GM18526 (cell line): ENCODE results near the gene PRKAG2.

Source experiments
- POLR2A ChIP-seq: IDR thresholded peaks from 3 replicates; pipeline ENCODE4 v1.6.1; 2011; ENCODE audit not compliant: insufficient read length; ENCODE audit errors: extremely low read depth

PRKAG2 gene

DNA sequence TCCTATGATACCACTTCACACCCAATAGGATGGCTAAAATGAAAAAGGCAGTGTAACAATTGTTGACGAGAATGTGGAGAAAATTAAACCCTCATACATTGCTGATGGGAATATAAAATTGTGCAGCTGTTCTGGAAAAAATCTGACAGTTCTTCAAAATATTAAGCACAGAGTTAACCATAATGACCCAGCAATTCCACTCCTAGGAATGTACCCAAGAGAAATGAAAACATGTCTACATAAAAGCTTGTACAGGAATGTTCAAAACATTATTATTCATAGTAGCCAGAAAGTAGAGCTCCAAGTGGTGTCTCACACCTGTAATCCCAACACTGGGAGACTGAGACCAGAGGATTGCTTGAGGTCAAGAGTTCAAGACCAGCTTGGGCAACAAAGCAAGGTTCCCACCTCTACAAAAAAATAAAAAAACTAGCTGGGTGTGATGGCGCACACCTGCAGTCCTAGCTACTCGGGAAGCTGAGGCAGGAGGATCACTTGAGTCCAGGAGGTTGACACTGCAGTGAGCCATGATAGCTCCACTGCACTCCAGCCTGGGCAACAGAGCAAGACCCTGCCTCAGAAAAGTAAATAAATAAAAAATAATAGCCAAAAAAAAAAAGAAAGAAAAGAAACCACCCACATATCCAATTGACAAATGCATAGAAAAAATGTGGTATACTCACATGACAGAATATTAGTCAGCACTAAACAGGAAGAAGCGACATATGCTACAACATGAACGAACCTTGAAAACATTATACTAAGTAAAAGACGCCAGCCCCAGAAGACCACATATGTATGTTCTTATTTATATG lies 362.2 kb downstream of the PRKAG2 start:
- TF ChIP-seq POLR2A: no peak

DNA sequence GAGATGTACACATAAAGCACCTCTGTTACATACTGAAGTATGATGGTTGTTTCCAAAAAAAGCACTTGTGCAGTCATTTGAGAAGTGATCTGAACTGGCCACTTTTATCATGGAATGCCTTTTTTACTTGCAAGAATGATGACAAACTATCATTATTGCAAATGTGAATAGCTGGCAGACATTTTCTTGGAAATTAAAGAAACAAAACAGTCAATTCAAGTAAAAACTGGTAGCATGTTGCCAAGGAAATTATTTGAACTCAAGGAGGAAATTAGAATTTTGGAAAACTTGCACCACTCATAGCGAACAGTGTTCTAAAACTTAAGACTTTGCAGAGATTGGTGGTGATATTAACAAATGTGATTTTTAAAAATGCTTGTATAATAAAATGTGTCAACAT lies 363.8 kb downstream of the PRKAG2 start:
- no peak for TF ChIP-seq POLR2A

DNA sequence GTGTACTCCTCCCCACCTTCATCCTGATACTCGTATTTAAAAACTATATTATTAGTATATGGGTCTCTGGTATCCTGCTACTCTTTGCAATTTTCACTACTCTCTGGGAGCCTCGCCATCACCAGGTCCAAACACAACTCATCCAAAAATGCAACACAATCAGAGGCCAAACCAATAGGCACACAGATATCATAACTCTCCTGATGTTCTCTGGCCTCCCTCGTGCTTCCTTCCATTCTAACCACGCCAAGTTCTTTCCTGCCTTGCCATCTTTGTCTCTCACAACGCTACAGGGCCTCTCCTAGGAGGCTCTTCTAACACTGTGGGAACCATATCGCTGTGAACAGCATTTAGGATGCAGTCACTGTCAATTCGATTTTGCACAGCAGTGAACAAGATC lies 364.6 kb downstream of the PRKAG2 start:
- TF ChIP-seq POLR2A: no peak

DNA sequence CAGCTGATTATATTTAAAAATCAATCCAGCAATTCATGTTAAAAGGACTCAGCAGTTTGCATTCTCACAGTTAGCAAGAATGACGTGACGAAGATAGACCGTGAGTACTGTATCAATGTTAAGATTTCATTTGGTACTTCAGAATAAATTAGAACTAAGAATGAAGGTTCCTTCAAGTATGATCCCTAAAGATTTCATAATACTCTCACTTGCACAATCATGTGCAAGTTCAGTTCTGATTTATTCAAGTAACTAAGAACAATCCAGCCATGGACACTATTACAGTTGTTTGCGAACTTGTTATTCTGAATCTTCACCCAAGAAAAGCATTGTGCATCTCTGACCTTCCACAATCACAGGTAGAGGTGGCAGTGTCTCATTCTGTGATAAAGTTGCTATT lies 365.0 kb downstream of the PRKAG2 start:
- no peak for TF ChIP-seq POLR2A

DNA sequence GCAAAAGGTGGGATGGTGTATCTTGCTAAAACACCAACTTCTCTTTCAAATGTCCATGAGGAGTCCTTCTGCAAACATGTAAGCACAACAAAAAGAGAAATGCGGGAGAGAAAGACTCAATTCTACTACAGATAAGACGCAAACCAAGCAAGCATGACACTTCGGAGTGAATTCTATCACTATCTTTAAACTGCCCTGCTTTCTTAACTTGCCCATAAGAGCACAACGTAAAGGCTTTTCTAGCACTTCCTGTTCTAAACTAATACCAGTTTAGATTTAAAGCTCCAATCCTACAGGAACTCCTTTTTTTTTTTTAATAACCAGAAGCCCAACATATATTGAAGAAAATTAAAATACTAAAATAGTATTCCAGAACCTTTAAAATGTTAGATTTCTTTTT lies 365.6 kb downstream of the PRKAG2 start:
- no peak for TF ChIP-seq POLR2A

DNA sequence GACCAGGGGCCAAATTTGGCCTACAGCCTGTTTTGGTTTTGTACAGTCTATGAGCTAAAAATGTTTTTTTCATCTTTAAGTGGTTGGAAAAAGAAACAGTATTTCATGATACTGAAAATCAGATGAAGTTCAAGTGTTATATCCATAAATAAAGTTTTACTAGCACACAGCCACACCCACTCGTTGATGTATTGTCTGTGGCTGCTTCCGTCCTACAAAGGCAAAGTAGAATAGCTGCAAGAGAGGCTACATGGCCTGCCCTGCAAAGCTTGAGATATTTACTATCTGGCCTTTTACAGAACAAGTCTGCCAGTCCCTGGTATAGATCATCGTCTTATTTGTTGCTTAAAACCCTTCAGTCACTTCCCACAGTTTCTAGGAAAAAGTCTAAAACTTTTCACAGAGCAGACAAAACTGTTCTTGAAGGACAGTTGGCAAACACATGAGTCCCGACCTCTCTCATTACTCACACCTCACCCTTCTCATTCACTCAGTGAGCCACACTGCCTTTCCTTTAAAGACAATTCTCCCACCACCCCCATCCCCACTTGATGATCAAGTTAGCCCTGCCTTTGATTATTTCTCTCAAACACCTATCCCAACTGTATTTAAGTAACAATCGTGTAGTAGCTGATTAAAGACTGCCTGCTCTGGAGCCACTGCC lies 367.1 kb downstream of the PRKAG2 start:
- no peak for TF ChIP-seq POLR2A

DNA sequence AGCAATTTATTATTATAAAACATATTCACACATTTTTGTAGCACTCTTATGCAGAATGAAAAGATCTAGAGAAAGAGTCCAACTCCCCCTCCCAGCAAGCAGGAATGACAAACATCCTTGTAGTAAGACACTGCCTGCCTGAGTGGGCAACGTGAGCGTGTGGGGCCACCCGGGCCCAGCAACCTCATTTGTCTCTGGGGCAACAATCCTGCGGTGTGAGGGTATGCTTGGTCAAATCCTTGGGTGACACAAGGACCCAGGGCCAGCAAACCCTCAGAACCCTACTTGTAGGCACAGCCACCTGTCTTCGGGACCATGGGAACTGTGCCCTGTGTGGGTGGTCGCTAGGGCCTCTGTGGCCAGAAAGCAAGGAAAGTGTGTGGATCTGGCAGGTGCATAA lies 367.9 kb downstream of the PRKAG2 start:
- no peak for TF ChIP-seq POLR2A

DNA sequence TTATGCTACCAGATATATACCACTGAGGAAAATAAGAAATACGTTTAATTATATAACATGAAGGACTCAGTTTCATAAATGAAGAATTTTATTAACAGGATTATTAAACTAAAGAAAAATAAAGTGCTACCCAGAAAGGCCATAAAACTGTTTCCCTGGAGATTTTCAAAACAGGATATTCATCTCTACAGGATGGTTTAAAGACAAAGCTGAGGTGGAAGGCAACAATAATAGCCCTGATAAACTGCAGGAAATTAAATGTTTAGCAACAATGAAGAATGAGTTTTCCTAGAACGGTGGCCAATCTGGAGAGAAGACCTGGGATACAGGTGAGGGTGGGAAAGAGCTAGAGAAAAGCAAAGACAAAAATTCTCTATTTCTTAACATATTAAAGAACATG lies 369.1 kb downstream of the PRKAG2 start:
- no peak for TF ChIP-seq POLR2A

DNA sequence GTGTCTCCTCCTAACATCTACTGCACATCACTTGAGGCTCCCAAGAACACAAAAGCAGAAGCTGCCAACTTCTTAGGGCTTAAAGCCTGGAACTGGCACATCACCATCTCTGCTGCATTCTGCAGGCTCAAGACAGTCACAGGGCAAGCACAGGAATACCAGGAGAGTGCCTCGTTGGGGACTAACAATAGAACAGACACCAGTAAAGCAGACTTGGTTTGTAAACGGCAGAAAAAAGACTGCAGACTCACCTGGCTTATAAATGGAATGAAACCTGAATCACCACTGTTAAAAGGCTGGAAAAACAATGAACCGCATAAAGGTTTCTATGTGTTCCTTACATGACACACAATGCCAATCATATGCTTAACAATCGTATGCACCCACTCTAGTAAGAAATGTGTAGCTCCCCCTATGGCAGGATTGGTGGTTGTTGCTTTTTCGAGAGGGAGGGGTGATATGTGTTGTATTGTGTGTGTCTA lies 370.0 kb downstream of the PRKAG2 start:
- TF ChIP-seq POLR2A: no peak
